Ishikawa (cell line): ENCODE results near the gene RIN2.

Experiments used
- CEBPB ChIP-seq: IDR thresholded peaks from 2 replicates; pipeline ENCODE4 v1.6.1; 2012
- REST ChIP-seq: IDR thresholded peaks from 2 replicates; pipeline ENCODE4 v1.6.1; 2012; ENCODE audit warnings: low read depth, mild to moderate bottlenecking
- TAF1 ChIP-seq: IDR thresholded peaks from 2 replicates; pipeline ENCODE4 v1.6.1; 2012; ENCODE audit warnings: low read depth, mild to moderate bottlenecking

GRCh38 chr20:19785983-19786285, 27.9 kb downstream of the RIN2 start:
- TF ChIP-seq CEBPB (no peak), TAF1 (no peak), REST (no peak)
